AML-193 (cell line): ENCODE measurements around the gene MYL1.

Experiments used
- DNase-seq, 2 experiments: peaks; one replicate each; lab custom pipeline; 2025; lab: John Stamatoyannopoulos, UW

The MYL1 gene

DNA sequence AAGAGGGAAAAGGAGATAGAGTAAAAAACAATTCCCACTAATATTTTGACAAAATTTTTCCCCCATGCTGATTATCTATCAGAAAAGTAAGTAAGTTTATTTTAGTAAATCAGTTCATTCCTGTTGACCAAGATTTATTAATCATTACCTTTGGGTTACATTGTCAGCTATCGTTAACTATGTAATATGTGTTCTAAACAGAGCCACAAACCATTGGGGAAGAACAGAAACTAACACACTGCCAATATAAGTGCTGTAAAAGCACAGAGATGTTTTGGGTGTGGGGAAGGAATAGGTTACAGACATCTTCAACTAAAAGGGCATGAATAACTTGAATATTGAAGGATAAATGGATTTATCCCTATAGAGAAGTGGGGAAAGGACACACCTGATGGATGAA is 47.3 kb downstream of the MYL1 start:
- DNase-seq, result no peak

DNA sequence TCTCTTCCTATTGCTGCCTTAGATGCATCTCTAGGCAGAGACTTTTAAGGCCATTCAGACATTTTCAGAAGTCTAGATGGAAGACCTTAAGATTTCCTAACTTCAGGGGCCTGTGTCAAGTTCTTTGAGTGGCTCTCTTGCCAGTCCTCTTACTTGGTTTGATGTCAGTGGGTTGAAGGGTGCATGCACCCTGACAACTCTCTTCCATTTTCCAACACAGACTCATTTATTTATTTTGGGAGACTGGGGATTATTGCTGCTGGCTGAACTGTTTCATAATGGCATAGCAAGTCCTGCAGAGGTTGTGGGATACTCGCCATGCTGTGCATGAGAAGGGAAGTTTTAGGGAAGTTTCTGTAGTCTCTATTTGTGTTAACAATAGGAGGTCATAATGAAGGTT is 50.7 kb downstream of the MYL1 start:
- DNase-seq, result no peak

DNA sequence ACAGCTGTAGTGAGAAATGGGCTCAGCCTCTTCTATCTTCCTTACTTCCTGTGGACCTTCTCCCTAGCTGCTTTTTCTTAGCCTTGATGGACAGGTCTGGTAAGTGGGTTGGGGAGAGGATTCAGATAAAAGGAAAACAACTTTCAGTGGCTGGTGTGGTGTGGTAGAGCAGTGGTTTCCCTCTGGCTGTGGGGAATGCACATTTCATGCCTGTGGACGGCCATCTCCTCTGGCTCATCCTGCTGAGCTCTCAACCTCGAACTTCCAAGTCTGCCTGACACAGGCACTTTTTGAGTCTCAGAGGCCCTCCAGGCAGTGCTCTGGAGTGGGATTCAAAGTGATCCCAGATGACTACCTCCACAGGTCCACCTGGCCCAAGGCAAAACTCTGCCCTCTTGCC is 51.1 kb downstream of the MYL1 start:
- DNase-seq, result no peak

DNA sequence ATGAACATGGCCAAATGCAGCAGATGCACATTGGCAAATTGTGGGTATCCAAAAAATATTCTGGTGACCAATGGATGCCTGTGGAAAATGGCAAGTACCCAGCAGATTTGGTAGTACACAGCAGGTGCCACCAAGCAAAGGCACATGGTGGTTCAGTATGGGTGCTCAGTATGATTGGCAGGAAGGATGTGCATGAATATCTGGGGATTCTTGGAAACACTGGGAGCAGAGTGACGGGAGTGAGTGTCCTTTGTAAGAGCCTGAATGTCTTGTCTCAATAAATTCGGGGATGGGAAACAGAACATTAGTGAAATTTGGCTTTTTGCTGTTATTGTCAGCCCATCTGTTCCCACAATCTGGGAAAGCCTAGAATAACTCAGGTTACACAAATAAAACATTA is 52.9 kb downstream of the MYL1 start:
- no peak for DNase-seq

DNA sequence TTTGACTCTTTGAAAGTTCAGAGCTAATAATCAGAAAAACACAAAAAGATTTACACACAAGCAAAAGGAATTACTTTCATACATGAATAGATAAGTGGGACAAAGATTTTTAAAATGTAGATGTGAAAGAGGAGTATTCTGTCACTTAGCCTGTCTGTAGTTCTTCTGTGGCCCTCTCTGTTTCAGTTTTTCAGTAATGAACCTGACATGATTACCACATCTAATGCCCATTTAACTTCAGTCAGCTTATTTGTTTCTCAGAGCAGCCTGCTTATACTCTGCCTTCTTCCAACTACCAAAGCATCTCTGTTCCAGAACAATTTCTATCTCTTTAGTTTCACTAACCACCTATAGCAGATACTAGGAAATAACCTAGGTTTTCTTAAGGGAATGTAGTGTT is 55.3 kb downstream of the MYL1 start:
- no peak for DNase-seq

DNA sequence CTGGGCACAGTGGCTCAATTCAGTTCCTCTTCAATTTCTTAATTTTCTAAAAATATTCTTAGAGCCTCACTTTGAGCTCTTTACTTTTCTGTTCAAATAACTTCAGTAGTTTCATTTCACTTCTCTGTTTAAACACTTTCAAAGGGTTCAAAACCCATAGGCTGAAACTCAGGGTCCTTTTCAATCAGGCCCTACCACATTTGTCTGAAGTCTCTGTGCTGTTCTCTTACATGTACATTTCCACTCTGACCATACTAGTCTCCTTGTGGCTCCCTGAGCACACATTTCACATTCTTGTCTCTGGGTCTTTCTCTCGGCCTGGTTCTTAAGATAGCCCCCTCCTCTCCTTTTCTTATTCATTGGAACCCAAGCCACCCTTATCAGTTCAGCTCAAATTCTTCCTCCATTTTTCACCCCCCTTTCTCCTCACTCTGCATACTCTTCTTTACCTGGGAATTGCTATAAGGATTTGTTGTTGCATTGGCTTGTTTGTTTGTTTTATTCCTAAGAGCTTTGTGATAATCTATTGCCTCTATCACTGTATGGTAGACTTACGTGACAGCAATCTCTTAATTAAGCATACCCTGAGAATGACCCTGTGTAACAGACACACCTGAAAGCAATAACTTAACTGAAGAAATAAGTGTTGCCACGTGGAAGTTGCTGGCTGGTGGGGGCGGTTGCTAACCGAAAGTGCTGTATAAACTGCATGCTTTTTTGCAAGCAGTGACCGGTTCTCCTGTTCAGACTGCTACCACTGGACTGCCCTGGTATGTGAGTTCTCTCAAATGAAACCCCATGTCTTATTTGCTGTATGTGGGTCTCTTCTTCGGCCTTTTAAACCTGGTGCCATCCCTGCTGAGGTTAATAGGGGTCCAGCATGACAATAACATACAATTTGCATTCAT is 62.0 kb downstream of the MYL1 start:
- DNase-seq, result no peak

DNA sequence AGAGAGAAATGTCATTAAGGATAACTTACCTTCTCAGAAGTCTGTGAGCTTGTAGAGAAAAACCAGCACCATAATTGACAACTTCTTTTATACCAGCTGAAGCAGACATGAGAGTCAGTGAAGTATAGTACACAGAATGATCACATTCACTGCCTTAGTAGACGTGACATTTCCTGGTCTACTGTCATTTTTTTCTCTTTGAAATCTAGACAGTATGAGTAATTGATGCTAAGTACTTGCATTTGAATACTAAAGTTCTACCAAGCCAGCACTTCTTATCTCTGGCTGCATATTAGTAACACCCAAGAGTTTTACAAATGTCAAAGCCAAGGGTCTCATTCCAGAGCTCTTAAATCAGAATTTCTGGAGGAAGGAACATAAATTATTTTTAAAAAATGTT is 64.4 kb downstream of the MYL1 start:
- no peak for DNase-seq
